DMS 273 (cell line): ENCODE data around the gene SLC7A6.

Experiments used
- DNase-seq: peaks from one replicate; lab custom pipeline; 2025; ENCODE audit not compliant: unreplicated experiment; lab: John Stamatoyannopoulos, UW

The SLC7A6 gene

GRCh38 chr16:68339214-68339613 lies 74.9 kb downstream of the SLC7A6 start:
- no peak for DNase-seq

- no peak for DNase-seq
Observed at GRCh38 chr16:68342620-68343019, 78.3 kb downstream of the SLC7A6 start.

- no peak for DNase-seq
Observed at GRCh38 chr16:68343137-68343536, 78.8 kb downstream of the SLC7A6 start.

- no peak for DNase-seq
Observed at GRCh38 chr16:68344252-68344651, 79.9 kb downstream of the SLC7A6 start.

DNA sequence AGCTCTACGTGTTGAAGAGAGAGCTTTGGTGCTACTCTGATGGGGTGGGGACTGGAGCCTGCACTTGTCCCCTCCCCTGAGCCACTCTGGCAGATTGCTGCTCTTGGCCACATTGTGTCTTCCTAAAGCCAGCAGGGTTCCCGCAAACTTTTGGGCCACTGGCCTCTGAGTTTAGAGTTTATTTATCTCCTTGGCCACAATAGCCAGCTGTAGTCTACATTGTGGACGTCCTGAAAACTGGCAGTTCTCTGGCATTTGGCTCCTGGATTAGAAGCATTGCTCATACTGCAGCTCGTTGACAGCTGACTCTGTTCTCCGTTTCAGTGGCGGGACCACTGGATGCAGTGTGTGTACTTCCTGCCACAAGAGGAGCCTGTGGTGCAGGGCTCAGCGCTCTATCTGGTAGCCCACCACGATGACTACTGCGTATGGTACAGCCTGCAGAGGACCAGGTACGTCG lies 81.1 kb downstream of the SLC7A6 start:
- DNase-seq, result no peak

DNA sequence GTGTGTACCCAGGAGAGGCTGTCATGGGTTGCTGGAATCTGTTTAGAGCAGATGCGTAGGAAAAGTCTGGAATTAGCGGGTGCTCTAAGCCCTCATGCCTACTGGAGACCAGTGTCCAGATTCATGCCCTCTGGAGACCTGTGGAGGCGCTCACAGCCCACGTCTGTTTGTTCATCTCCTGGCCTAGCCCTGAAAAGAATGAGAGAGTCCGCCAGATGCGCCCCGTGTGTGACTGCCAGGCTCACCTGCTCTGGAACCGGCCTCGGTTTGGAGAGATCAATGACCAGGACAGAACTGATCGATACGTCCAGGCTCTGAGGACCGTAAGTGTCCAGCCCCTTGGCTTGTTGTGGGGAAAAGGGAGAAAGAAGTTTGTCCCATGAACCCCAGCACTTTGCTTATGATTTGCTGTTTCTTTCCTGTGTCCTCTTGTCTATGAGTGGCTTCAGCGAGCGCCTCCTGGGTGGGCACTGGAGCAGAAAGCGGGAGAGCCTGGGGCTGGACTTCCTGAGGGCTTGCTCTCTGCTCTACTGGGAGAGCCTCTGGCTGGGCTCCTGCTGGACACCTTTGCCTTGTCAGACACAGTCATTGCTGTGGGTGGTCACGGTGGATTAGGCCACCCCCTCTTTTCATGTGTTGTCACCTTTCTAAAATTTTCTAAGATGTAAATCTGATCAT lies 81.8 kb downstream of the SLC7A6 start:
- DNase-seq, result no peak

GRCh38 chr16:68346892-68347480 lies 82.7 kb downstream of the SLC7A6 start:
- DNase-seq, result no peak

DNA sequence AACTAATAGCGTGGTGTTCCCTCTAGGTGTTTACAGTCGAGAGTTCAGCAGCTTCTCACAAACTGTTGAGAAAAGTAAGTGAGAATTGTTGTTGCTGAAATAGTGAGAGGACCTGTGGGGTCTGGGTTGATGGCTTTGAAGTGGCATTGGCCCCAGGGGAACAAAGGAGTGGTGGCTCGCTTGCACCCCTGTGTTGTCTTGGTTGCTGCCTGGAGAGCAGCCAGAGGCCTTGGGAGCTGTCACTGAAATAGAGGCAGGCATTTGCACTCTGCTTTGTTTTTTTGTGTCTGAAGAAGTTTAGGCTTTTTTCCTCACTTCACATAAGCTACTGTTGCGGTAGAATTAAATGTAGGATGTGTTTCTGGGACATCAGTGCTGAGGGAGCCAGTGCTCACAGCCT lies 83.3 kb downstream of the SLC7A6 start:
- DNase-seq, result no peak

DNA sequence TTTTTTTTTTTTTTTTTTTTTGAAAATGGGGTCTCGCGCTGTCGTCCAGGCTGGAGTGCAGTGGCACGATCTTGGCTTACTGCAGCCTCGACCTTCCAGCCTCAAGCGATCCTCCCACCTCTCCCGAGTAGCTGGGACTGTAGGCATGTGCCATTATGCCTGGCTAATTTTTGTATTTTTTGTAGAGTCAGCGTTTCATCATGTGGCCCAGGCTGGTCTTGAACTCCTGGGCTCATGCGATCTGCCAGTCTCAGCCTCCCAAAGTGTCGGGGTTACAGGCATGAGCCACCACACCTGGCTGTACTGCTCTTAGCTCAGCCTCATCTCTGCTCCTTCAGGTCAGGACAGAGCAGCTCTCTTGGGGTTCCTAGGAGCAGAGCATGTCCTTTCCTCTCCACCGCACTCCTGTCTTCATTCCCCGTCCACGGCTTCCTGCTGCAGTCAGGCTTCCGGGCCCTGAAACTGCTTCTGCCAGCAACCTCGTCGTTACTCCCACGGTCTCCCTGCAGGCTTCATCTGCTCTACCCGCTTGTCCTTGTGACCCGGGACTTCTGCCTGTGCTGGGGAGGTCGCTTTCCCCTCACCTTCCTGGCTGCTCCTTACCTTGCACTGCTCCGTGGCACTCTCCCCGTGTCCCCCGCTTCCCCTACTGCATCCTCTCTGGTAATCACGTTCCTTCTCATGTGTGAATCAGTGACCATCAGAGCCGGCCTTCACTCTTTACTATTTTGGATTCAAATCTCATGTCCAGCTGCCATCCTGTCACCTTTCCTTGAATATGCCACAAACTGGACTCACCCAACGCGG lies 84.5 kb downstream of the SLC7A6 start:
- no peak for DNase-seq

GRCh38 chr16:68349838-68350410 lies 85.6 kb downstream of the SLC7A6 start:
- no peak for DNase-seq

GRCh38 chr16:68350813-68351350 lies 86.6 kb downstream of the SLC7A6 start:
- DNase-seq, result no peak
